Measurements from ENCODE around the gene YIPF6.

GRCh38 chrX:68574240-68574639 lies 75.4 kb downstream of the YIPF6 start:
- no peak for TF ChIP-seq CTCF (IDR thresholded peaks at IDR 0.05)
- TF ChIP-seq POLR2A (IDR thresholded peaks at IDR 0.05) = no peak
